ENCODE data around the gene GRHPR. TPM values are rescaled to one million over a fixed set of nuclear protein-coding genes. Genes with fewer than 3 reads are reported as not detected.
"Not testable (repeated sequence)": the region's sequence is repeated elsewhere in the genome, so short reads cannot be mapped to it uniquely, and the experiment has no call there.

Gene GRHPR
- total and polyA plus RNA-seq, 2 experiments from 2014 or later, result 252 to 376 TPM

DNA sequence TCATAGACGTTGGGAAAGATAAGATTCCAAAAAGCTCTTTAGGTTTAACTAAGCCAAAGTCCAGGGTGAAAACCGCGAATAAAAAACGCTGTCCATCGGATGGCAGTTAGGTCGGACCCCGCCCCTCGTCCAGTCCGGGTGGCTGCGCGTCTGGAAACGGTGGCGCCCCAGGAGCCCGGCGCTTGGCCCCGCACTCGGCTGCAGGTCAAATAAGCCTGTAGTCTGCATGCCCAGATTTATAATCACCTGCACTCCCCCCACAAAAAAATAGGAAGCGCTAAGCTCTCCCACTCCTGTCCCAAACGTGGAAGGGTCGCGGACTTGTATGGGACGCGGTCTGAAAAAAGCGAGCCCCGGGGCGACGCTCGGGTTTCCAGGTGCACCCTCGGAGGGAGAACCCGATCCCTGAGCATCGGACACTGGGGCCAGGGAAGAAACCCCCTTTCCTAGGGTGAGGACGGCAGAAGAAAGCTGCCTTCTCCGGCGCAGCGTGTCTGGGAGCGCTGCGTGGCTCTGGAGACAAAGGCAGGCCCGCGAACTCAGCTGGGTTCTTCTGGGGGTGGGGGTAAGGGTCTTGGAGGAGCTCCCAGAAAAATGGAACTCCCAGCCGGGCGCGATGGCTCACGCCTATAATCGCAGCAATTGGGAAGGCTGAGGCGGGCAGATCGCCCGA, 43.7 kb downstream of the GRHPR start:
- TF ChIP-seq, protein P1, sequence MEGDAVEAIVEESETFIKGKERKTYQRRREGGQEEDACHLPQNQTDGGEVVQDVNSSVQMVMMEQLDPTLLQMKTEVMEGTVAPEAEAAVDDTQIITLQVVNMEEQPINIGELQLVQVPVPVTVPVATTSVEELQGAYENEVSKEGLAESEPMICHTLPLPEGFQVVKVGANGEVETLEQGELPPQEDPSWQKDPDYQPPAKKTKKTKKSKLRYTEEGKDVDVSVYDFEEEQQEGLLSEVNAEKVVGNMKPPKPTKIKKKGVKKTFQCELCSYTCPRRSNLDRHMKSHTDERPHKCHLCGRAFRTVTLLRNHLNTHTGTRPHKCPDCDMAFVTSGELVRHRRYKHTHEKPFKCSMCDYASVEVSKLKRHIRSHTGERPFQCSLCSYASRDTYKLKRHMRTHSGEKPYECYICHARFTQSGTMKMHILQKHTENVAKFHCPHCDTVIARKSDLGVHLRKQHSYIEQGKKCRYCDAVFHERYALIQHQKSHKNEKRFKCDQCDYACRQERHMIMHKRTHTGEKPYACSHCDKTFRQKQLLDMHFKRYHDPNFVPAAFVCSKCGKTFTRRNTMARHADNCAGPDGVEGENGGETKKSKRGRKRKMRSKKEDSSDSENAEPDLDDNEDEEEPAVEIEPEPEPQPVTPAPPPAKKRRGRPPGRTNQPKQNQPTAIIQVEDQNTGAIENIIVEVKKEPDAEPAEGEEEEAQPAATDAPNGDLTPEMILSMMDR (IDR thresholded peaks at IDR 0.05; ENCODE audit: low read depth, low read length), result no peak
- Histone ChIP-seq H3K9me3 (ENCODE audit: low read depth) (no peaks in the 10 kb centered on the region), H3K36me3 (no peaks in the 10 kb centered on the region), H3K4me1 (ENCODE audit: low read depth) (peaks cover 8% of the 10 kb centered on the region), H3K27me3 (no peaks in the 10 kb centered on the region), H3K4me3 (peak overlapping the region; percentile 50), H3K27ac (peak overlapping the region; percentile 96)
- peak; percentile 69 to 93 for DNase-seq (ENCODE audit: low read depth in 1 of 2, low spot score in 1 of 2)

DNA sequence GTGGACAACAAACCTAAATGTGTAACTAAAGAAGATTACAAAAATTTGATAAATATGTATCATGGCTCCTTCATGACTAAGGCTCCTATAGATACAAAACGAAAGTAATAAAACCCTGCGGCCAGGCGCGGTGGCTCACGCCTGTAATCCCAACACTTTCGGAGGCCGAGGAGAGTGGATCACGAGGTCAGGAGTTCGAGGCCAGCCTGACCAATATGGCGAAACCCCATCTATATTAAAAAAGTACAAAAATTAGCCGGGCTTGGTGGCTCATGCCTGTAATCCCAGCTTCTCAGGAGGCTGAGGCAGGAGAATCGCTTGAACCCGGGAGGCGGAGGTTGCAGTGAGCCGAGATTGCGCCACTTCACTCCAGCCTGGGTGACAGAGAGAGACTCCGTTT, 45.0 kb downstream of the GRHPR start:
- not testable (repeated sequence) for H3K27ac ChIP-seq; H3K36me3 ChIP-seq; H3K27me3 ChIP-seq; H3K9me3 ChIP-seq (ENCODE audit: low read depth); DNase-seq (ENCODE audit: low read depth in 1 of 2, low spot score in 1 of 2); H3K4me3 ChIP-seq
- peaks cover 13% of the 10 kb centered on the region for H3K4me1 ChIP-seq (ENCODE audit: low read depth)

DNA sequence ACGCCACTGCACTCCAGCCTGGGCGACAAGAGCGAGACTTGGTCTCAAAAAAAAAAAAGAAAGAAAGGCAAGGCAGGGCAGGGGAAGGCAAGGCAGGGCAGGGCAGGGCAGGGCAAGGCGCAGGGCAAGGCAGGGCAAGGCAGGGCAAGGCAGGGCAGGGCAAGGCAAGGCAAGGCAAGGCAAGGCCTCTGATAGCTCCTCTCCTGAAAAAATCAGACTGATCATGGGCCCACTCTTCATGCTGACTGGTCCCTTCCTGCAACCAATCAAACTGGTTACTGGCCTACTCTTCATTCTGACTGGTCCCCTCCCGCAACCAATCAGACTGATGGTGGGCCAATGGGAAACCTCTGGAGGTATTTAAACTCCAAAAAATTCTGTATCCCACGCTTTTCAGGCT, 46.1 kb downstream of the GRHPR start:
- DNase-seq (ENCODE audit: low read depth in 1 of 2, low spot score in 1 of 2), result no peak
- Histone ChIP-seq H3K4me1 (ENCODE audit: low read depth) (peaks cover 8% of the 10 kb centered on the region), H3K4me3 (no peak overlapping the region), H3K27ac (no peak overlapping the region), H3K9me3 (ENCODE audit: low read depth) (no peaks in the 10 kb centered on the region), H3K27me3 (no peaks in the 10 kb centered on the region), H3K36me3 (no peaks in the 10 kb centered on the region)
- TF ChIP-seq, protein P1 (IDR thresholded peaks at IDR 0.05; ENCODE audit: low read depth, low read length), result no peak

DNA sequence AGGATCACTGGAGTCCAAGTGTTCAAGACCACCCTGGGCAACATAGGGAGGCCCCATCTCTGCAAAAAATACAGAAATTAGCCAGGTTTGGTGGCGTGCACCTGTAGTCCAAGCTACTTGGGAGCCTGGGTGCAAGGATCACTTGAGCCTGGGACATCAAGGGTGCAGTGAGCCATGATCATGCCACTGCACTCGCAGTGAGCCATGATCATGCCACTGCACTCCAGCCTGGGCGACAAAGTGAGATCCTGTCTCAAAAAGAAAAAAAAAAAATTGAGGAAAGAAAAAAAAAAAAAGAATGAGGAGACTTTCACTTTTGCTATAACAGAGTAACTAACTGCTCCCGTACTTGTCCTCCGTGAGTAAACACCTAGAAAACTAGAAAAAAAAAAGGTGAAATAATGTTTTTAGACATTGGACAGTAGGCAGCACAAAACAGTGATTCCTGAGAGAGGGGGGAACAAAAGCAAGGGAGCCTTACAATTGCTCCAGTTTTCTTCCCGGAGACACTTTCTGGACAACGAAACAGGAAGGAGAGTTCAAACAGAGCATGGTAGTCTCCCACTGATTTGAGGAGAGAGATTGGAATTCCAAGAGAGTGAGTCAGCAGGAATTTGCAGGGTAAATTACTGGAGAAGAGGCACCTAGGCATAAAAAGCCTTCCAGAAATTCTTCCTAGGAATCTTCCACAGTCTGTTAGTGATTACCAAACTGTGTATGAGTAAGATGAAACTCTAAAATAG, 49.6 kb downstream of the GRHPR start:
- no peak overlapping the region for H3K4me3 ChIP-seq
- TF ChIP-seq, protein P1 (IDR thresholded peaks at IDR 0.05; ENCODE audit: low read depth, low read length), result no peak
- H3K9me3 ChIP-seq (ENCODE audit: low read depth), result no peaks in the 10 kb centered on the region
- H3K4me1 ChIP-seq (ENCODE audit: low read depth), result peaks cover 8% of the 10 kb centered on the region
- H3K36me3 ChIP-seq, result no peaks in the 10 kb centered on the region
- DNase-seq (ENCODE audit: low read depth in 1 of 2, low spot score in 1 of 2), result peak; percentile 42 to 94
- H3K27me3 ChIP-seq, result no peaks in the 10 kb centered on the region
- peak overlapping the region; percentile 88 for H3K27ac ChIP-seq

DNA sequence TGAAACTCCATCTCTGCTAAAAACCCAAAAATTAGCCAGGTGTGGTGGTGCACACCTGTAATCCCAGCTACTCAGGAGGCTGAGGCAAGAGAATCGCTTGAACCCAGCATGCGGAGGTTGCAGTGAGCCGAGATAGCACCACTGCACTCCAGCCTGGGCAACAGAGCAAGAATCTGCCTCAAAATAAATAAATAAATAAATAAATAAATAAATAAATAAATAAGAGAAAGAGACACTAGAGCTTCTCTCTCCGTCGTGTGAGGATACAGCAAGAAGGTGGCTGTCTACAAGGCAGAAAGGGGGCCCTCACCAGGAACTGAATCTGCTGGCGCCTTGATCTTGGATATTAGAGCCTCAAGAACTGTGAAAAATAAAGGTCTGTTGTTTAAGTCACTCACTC, 51.5 kb downstream of the GRHPR start:
- not testable (repeated sequence) for DNase-seq (ENCODE audit: low read depth in 1 of 2, low spot score in 1 of 2); H3K4me3 ChIP-seq; H3K27ac ChIP-seq; H3K27me3 ChIP-seq; H3K9me3 ChIP-seq (ENCODE audit: low read depth); H3K4me1 ChIP-seq (ENCODE audit: low read depth); H3K36me3 ChIP-seq

DNA sequence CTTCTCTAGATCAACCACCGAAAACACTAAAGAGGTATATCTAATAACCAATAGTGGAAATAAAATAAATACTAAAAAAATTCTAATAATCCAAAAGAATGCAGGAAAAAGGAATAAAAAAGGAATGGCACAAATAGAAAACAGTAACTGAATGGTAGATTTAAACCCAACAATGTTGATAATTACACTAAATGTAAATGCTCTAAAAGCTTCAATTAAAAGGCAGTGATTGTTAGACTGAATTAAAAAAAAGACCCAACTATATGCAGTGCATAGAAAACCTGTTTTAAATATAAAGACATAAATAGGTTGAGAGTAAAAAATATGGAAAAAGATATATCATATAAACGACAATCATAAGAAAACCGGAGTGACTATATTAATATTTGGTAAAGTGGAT, 51.9 kb downstream of the GRHPR start:
- DNase-seq (ENCODE audit: low read depth in 1 of 2, low spot score in 1 of 2), result no peak
- TF ChIP-seq, protein P1 (IDR thresholded peaks at IDR 0.05; ENCODE audit: low read depth, low read length), result no peak

More for the DNA sequence above, 51.9 kb downstream of the GRHPR start:
- H3K36me3 ChIP-seq, result no peaks in the 10 kb centered on the region
- peaks cover 8% of the 10 kb centered on the region for H3K4me1 ChIP-seq (ENCODE audit: low read depth)
- H3K27me3 ChIP-seq, result no peaks in the 10 kb centered on the region
- no peak overlapping the region for H3K27ac ChIP-seq
- no peak overlapping the region for H3K4me3 ChIP-seq
- H3K9me3 ChIP-seq (ENCODE audit: low read depth), result no peaks in the 10 kb centered on the region

Data from cardiac muscle cell (in vitro differentiated cells and primary cell).